Fibroblast of villous mesenchyme (primary cell): ENCODE results near the gene SLC25A38. TPM values are rescaled to one million over a fixed set of nuclear protein-coding genes. Genes with fewer than 3 reads are reported as not detected.
A peak's percentile ranks its signal among the peaks of the same experiment; 100 is the strongest.
"Not testable (repeated sequence)": the region's sequence is repeated elsewhere in the genome, so short reads cannot be mapped to it uniquely, and the experiment has no call there.

Experiments
- DNase-seq: peaks from one replicate; pipeline ENCODE4 v3.0.0-alpha.2; 2010; ENCODE audit warnings: low read depth
- H3K4me3 ChIP-seq: 2 replicates; pipeline ENCODE4 v1.5.1; 2011; ENCODE audit warnings: low read depth, mild to moderate bottlenecking, low read length
- CTCF ChIP-seq: IDR thresholded peaks from 2 replicates; pipeline ENCODE4 v1.5.1; 2012; ENCODE audit warnings: low read depth, mild to moderate bottlenecking, low read length; ENCODE audit not compliant: insufficient read depth
- total RNA-seq: library from RNA; depleted of rRNA; stranded (reverse); fragments of >200 nt; gene quantifications from 2 replicates; pipeline ENCODE4 v1.2.3, GENCODE V29; 2012

Gene SLC25A38
- total RNA-seq, 1 donor: 22.5 TPM

- H3K4me3 ChIP-seq: no peak overlapping the region
- peak; percentile 14 for DNase-seq
- TF ChIP-seq CTCF: no peak
Observed at GRCh38 chr3:39413691-39414420, 30.7 kb downstream of the SLC25A38 start.

- TF ChIP-seq CTCF: no peak
- no peak overlapping the region for H3K4me3 ChIP-seq
- DNase-seq: no peak
Observed at GRCh38 chr3:39414421-39414907, 31.3 kb downstream of the SLC25A38 start.

DNA sequence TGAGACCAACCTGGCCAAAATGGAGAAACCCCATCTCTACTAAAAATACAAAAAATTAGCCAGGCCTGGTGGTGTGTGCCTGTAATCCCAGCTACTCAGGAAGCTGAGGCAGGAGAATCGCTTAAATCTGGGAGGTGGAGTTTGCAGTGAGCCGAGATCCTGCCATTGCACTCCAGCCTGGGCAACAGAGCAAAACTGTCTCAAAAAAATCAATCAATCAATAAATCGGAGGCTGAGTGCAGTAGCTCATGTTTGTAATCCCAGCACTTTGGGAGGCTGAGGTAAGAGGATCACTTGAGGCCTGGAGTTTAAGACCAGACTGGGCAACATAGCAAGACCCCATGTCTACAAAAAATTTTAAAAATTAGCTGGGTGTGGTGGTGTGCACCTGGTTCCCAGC is 32.1 kb downstream of the SLC25A38 start:
- H3K4me3 ChIP-seq: not testable (repeated sequence)

GRCh38 chr3:39415983-39416382 is 32.8 kb downstream of the SLC25A38 start:
- H3K4me3 ChIP-seq: no peak overlapping the region
- DNase-seq: no peak
- TF ChIP-seq CTCF: no peak

More for the DNA sequence above, 32.1 kb downstream of the SLC25A38 start:
- not testable (repeated sequence) for DNase-seq

- not testable (repeated sequence) for H3K4me3 ChIP-seq, DNase-seq
Observed at GRCh38 chr3:39416998-39417397, 33.8 kb downstream of the SLC25A38 start.

- DNase-seq, H3K4me3 ChIP-seq: not testable (repeated sequence)
Observed at GRCh38 chr3:39418556-39419225, 35.5 kb downstream of the SLC25A38 start.

DNA sequence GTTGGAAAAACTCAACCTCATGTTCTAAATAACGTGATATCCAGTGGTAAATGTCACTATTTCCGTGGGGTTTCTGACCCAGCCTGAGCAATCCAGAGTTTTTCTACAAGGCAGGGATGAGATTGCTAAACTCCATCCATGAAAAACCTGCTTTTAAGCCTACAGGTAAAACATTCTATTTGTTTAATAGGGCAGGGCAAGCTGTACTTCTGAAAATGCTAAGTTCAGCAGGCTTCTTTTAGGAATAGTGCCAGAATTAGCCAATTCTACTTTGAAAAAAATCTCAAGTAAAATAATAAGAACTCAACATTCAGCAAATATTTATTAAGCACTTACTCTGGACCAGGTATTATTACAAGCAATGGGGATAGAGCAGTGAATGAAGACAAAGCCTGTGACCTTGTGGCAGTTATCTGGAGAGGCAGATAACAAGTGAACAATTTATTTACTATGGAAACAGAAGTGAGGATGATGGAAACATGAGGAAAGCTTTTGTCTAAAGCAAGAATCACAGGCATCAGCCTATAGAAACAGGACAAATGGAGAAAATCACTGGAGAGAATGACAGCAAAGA is 36.7 kb downstream of the SLC25A38 start:
- H3K4me3 ChIP-seq: no peak overlapping the region
- TF ChIP-seq CTCF: no peak
- DNase-seq: no peak

GRCh38 chr3:39420543-39420942 is 37.4 kb downstream of the SLC25A38 start:
- no peak overlapping the region for H3K4me3 ChIP-seq
- DNase-seq: no peak
- no peak for TF ChIP-seq CTCF
